Adipocyte (in vitro differentiated cells): ENCODE measurements around the gene IVD.

Experiments used
- DNase-seq: peaks from one replicate; pipeline ENCODE4 v3.0.0-alpha.2; 2015; ENCODE audit warnings: low read depth
- H3K27me3 ChIP-seq: replicated peaks from 2 replicates; pipeline ENCODE4 v1.7.0; 2013; ENCODE audit warnings: mild to moderate bottlenecking, low read length, moderate library complexity; ENCODE audit not compliant: control insufficient read depth, insufficient read depth
- H3K36me3 ChIP-seq: 2 replicates; pipeline ENCODE4 v1.7.0; 2013; ENCODE audit warnings: low read length, mild to moderate bottlenecking, moderate library complexity; ENCODE audit not compliant: control insufficient read depth, insufficient read depth, severe bottlenecking
- H3K4me1 ChIP-seq: 2 replicates; pipeline ENCODE4 v1.7.0; 2013; ENCODE audit warnings: mild to moderate bottlenecking, low read length, moderate library complexity; ENCODE audit not compliant: control insufficient read depth, insufficient read depth
- H3K4me3 ChIP-seq: 2 replicates; pipeline ENCODE4 v1.7.0; 2013; ENCODE audit warnings: mild to moderate bottlenecking, low read length, moderate library complexity
- H3K9ac ChIP-seq: 2 replicates; pipeline ENCODE4 v1.7.0; 2013; ENCODE audit warnings: mild to moderate bottlenecking, low read length, moderate library complexity
- H3K9me3 ChIP-seq: 2 replicates; pipeline ENCODE4 v1.7.0; 2013; ENCODE audit warnings: mild to moderate bottlenecking, low read length, moderate library complexity; ENCODE audit not compliant: control insufficient read depth

The IVD gene

GRCh38 chr15:40379853-40380252 is 25.7 kb upstream of the IVD start:
- no peaks in the 10 kb centered on the region for H3K27me3 ChIP-seq
- no peaks in the 10 kb centered on the region for H3K9me3 ChIP-seq
- H3K36me3 ChIP-seq = no peaks in the 10 kb centered on the region
- H3K4me3 ChIP-seq = no peak overlapping the region
- H3K9ac ChIP-seq = peak overlapping the region; percentile 71
- peaks cover 37% of the 10 kb centered on the region for H3K4me1 ChIP-seq
- DNase-seq = peak; percentile 96

- no peak overlapping the region for H3K4me3 ChIP-seq
- H3K36me3 ChIP-seq = no peaks in the 10 kb centered on the region
- peak overlapping the region; percentile 71 for H3K9ac ChIP-seq
- H3K27me3 ChIP-seq = no peaks in the 10 kb centered on the region
- no peak for DNase-seq
- H3K9me3 ChIP-seq = no peaks in the 10 kb centered on the region
- H3K4me1 ChIP-seq = peaks cover 37% of the 10 kb centered on the region
Measured at GRCh38 chr15:40380636-40381035, 25.0 kb upstream of the IVD start.

GRCh38 chr15:40381818-40382529 is 23.6 kb upstream of the IVD start:
- peak overlapping the region; percentile 95 for H3K9ac ChIP-seq
- no peak for DNase-seq
- no peaks in the 10 kb centered on the region for H3K9me3 ChIP-seq
- H3K36me3 ChIP-seq = peaks cover 8% of the 10 kb centered on the region
- H3K4me1 ChIP-seq = peaks cover 45% of the 10 kb centered on the region
- H3K4me3 ChIP-seq = peak overlapping the region; percentile 95
- no peaks in the 10 kb centered on the region for H3K27me3 ChIP-seq

- H3K4me3 ChIP-seq = peak within 1 kb of the TSS; percentile 95
- peaks cover 13% of the 10 kb centered on the region for H3K36me3 ChIP-seq
- peak within 1 kb of the TSS; percentile 95 for H3K9ac ChIP-seq
- H3K9me3 ChIP-seq = no peaks in the 10 kb centered on the region
- H3K4me1 ChIP-seq = peaks cover 45% of the 10 kb centered on the region
- DNase-seq = peak; percentile 98
- no peaks in the 10 kb centered on the region for H3K27me3 ChIP-seq
Measured at GRCh38 chr15:40382580-40383456, 22.8 kb upstream of the IVD start, which contains the start of gene KNSTRN. KNSTRN (plus strand) TSS chr15:40382721; CDS start chr15:40382836, 115 bp downstream.

GRCh38 chr15:40386480-40386879 is 19.1 kb upstream of the IVD start:
- Histone ChIP-seq H3K4me1 (peaks cover 58% of the 10 kb centered on the region), H3K9me3 (no peaks in the 10 kb centered on the region), H3K27me3 (no peaks in the 10 kb centered on the region), H3K9ac (no peak overlapping the region), H3K36me3 (peaks cover 31% of the 10 kb centered on the region), H3K4me3 (no peak overlapping the region)
- no peak for DNase-seq

- peaks cover 58% of the 10 kb centered on the region for H3K36me3 ChIP-seq
- peak overlapping the region; percentile 77 for H3K9ac ChIP-seq
- peak overlapping the region; percentile 46 for H3K4me3 ChIP-seq
- peak; percentile 27 for DNase-seq
- no peaks in the 10 kb centered on the region for H3K9me3 ChIP-seq
- no peaks in the 10 kb centered on the region for H3K27me3 ChIP-seq
- H3K4me1 ChIP-seq = peaks cover 57% of the 10 kb centered on the region
Measured at GRCh38 chr15:40388941-40389823, 16.4 kb upstream of the IVD start.

GRCh38 chr15:40389824-40390595 is 15.6 kb upstream of the IVD start:
- no peaks in the 10 kb centered on the region for H3K27me3 ChIP-seq
- H3K4me3 ChIP-seq = peak overlapping the region; percentile 46
- no peak for DNase-seq
- H3K9ac ChIP-seq = peak overlapping the region; percentile 77
- H3K36me3 ChIP-seq = peaks cover 58% of the 10 kb centered on the region
- peaks cover 54% of the 10 kb centered on the region for H3K4me1 ChIP-seq
- H3K9me3 ChIP-seq = no peaks in the 10 kb centered on the region

GRCh38 chr15:40392986-40393948 is 12.3 kb upstream of the IVD start:
- DNase-seq = peak; percentile 75
- no peak overlapping the region for H3K9ac ChIP-seq
- H3K4me1 ChIP-seq = peaks cover 47% of the 10 kb centered on the region
- peaks cover 45% of the 10 kb centered on the region for H3K36me3 ChIP-seq
- H3K9me3 ChIP-seq = no peaks in the 10 kb centered on the region
- H3K4me3 ChIP-seq = no peak overlapping the region
- no peaks in the 10 kb centered on the region for H3K27me3 ChIP-seq

GRCh38 chr15:40397688-40398412 is 7.7 kb upstream of the IVD start:
- Histone ChIP-seq H3K9me3 (no peaks in the 10 kb centered on the region), H3K27me3 (no peaks in the 10 kb centered on the region), H3K4me1 (peaks cover 8% of the 10 kb centered on the region), H3K4me3 (no peak overlapping the region), H3K9ac (no peak overlapping the region), H3K36me3 (peaks cover 14% of the 10 kb centered on the region)
- no peak for DNase-seq
